ENCODE measurements around the gene CRTC3.
"Not testable (repeated sequence)": the region's sequence is repeated elsewhere in the genome, so short reads cannot be mapped to it uniquely, and the experiment has no call there.

DNA sequence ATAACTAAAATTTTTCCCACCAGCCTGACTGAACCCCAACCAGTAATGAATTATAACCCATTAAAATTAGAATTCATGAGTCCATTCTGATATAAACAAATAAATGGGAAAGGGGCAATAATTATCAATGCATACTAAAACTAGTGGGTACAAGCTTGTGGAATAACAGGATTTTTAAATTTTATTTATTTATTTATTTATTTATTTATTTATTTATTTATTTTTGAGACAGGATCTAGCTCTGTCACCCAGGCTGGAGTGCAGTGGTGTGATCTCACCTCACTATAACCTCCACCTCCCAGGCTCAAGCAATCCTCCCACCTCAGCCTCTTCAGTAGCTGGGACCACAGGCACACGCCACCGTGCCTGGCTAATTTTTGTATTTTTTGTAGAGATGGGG, 15.8 kb upstream of the CRTC3 start:
- TF ChIP-seq POLR2A (IDR thresholded peaks at IDR 0.05; ENCODE audit: low read depth); POLR2AphosphoS5 (IDR thresholded peaks at IDR 0.05); EP300 (IDR thresholded peaks at IDR 0.05): not testable (repeated sequence)
- TF ChIP-seq, protein P1, sequence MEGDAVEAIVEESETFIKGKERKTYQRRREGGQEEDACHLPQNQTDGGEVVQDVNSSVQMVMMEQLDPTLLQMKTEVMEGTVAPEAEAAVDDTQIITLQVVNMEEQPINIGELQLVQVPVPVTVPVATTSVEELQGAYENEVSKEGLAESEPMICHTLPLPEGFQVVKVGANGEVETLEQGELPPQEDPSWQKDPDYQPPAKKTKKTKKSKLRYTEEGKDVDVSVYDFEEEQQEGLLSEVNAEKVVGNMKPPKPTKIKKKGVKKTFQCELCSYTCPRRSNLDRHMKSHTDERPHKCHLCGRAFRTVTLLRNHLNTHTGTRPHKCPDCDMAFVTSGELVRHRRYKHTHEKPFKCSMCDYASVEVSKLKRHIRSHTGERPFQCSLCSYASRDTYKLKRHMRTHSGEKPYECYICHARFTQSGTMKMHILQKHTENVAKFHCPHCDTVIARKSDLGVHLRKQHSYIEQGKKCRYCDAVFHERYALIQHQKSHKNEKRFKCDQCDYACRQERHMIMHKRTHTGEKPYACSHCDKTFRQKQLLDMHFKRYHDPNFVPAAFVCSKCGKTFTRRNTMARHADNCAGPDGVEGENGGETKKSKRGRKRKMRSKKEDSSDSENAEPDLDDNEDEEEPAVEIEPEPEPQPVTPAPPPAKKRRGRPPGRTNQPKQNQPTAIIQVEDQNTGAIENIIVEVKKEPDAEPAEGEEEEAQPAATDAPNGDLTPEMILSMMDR (IDR thresholded peaks at IDR 0.05): not testable (repeated sequence)

All from esophagus muscularis mucosa (tissue), 4 donors.